K562 (cell line): ENCODE measurements around the gene PBX4. TPM values are rescaled to one million over a fixed set of nuclear protein-coding genes. Genes with fewer than 3 reads are reported as not detected.

Experiments
- ATAC-seq: fragments of 200-7000 bp; cut with Tn5 transposase; 3 replicates; pipeline ENCODE4 v1.9.1; 2020; ENCODE audit warnings: moderate library complexity
- BruUV-seq: library from RNA; stranded (reverse); fragments of 400-500 nt; replicated peaks from 2 replicates; lab custom pipeline; 2021; lab: Mats Ljungman, UMichigan
- CTCF ChIA-PET: fragments of 300-600 bp; formaldehyde crosslinking; extraction: SDS; loops from one replicate; lab custom pipeline; 2021; ENCODE audit warnings: low intra/inter-chr PET ratio; lab: Yijun Ruan, JAX
- POLR2A ChIA-PET: fragments of 300-600, 350-650 bp; sonication (Branson Sonifier 250); formaldehyde crosslinking; extraction: SDS; loops from one replicate; lab custom pipeline; 2021; ENCODE audit warnings: antibody characterized with exemption, inconsistent platforms; lab: Yijun Ruan, JAX
- DNase-seq, 4 experiments: peaks; one replicate each; pipeline versions ENCODE4 v3.0.0 to v3.0.0-alpha.2; 2011 to 2018; ENCODE audit warnings: low spot score in 3 of 4, mixed read lengths in 3 of 4; ENCODE audit errors: extremely low read depth in 1 of 4
- FAIRE-seq: peaks from 2 replicates; lab custom pipeline; 2011; peaks lifted over from hg19 to GRCh38; lab: Jason Lieb, UNC
- H2AFZ ChIP-seq: 2 replicates; pipeline ENCODE4 v1.6.0; 2011; ENCODE audit warnings: low read depth, low read length, control low read depth, inconsistent platforms
- H3K27ac ChIP-seq: fragments of 200-600 bp; 3 replicates; pipeline ENCODE4 v1.8.0; 2011; ENCODE audit warnings: low read depth, mild to moderate bottlenecking, control low read depth, inconsistent platforms, low read length, moderate library complexity, mixed read lengths; ENCODE audit errors: extremely low read depth
- H3K27me3 ChIP-seq, 2 experiments: fragments of 300-600 bp in 1 of 2; 2 replicates in 1 of 2; 3 replicates in 1 of 2; pipeline versions ENCODE4 v1.6.0 to v1.8.0; 2011; ENCODE audit warnings: inconsistent platforms in 2 of 2, low read length in 2 of 2, mild to moderate bottlenecking in 1 of 2, mixed read lengths in 1 of 2, moderate library complexity in 1 of 2; ENCODE audit not compliant: control insufficient read depth in 2 of 2, insufficient read depth in 2 of 2
- H3K36me3 ChIP-seq: fragments of 300-600 bp; 3 replicates; pipeline ENCODE4 v1.8.0; 2011; ENCODE audit warnings: mild to moderate bottlenecking, low read length, inconsistent platforms; ENCODE audit not compliant: control insufficient read depth, insufficient read depth
- H3K4me1 ChIP-seq, 2 experiments: fragments of 200-600 bp in 1 of 2; replicated peaks in 1 of 2; 2 replicates in 1 of 2; 3 replicates in 1 of 2; pipeline versions ENCODE4 v1.5.1 to v1.8.0; 2011; ENCODE audit warnings: inconsistent platforms in 2 of 2, low read length in 2 of 2, mild to moderate bottlenecking in 1 of 2, mixed read lengths in 1 of 2, moderate library complexity in 1 of 2; ENCODE audit not compliant: control insufficient read depth in 2 of 2, insufficient read depth in 2 of 2
- H3K4me2 ChIP-seq: 2 replicates; pipeline ENCODE4 v1.6.1; 2011; ENCODE audit warnings: low read length, control low read depth, inconsistent platforms, mixed read lengths; ENCODE audit not compliant: insufficient read depth
- H3K4me3 ChIP-seq: fragments of 200-600 bp; sonication (generic), shearing (Covaris generic); 2 replicates; pipeline ENCODE4 v1.5.1; 2016; ENCODE audit warnings: control low read depth, inconsistent platforms
- H3K79me2 ChIP-seq: fragments of 200-600 bp; 3 replicates; pipeline ENCODE4 v1.8.0; 2011; ENCODE audit warnings: low read length, inconsistent platforms; ENCODE audit not compliant: control insufficient read depth, insufficient read depth
- H3K9ac ChIP-seq, 2 experiments: 2 replicates each; pipeline versions ENCODE4 v1.6.0 to v1.6.1; 2011; ENCODE audit warnings: low read depth in 2 of 2, low read length in 2 of 2, control low read depth in 1 of 2, inconsistent platforms in 1 of 2, mild to moderate bottlenecking in 1 of 2, mixed read lengths in 1 of 2; ENCODE audit not compliant: insufficient read depth in 1 of 2
- H3K9me1 ChIP-seq: one replicate; pipeline ENCODE4 v1.6.0; 2011; ENCODE audit warnings: inconsistent platforms, mild to moderate bottlenecking, low read length, moderate library complexity; ENCODE audit not compliant: control insufficient read depth, insufficient read depth
- H3K9me3 ChIP-seq: replicated peaks from 2 replicates; pipeline ENCODE4 v1.5.1; 2011; ENCODE audit warnings: low read depth, low read length, inconsistent platforms; ENCODE audit not compliant: control insufficient read depth, insufficient read depth
- H4K20me1 ChIP-seq: replicated peaks from 2 replicates; pipeline ENCODE4 v1.6.1; 2011; ENCODE audit warnings: low read length, inconsistent platforms, mixed read lengths; ENCODE audit not compliant: control insufficient read depth, insufficient read depth
- BRF1 ChIP-seq: IDR thresholded peaks from 3 replicates; pipeline ENCODE4 v1.6.1; 2011; ENCODE audit warnings: borderline replicate concordance, mild to moderate bottlenecking; ENCODE audit not compliant: insufficient read length; ENCODE audit errors: extremely low read depth
- CHD1 ChIP-seq: fragments of 200-600 bp; sonication (generic); IDR thresholded peaks from one replicate; pipeline ENCODE4 v1.6.1; 2012; ENCODE audit warnings: mild to moderate bottlenecking, moderate library complexity, low read length, inconsistent platforms
- DIDO1 ChIP-seq: fragments of 450-650 bp; IDR thresholded peaks from 2 replicates; pipeline ENCODE4 v1.6.1; 2016; ENCODE audit warnings: low read depth, missing biosample characterization, missing genetic modification characterization
- FOXK1 ChIP-seq: sonication (generic); formaldehyde crosslinking; IDR thresholded peaks from 2 replicates; pipeline ENCODE4 v1.8.0; 2022; ENCODE audit warnings: missing genetic modification reagents, mild to moderate bottlenecking, borderline replicate concordance
- GTF2A2 ChIP-seq: IDR thresholded peaks from 2 replicates; pipeline ENCODE4 v1.6.1; 2016; ENCODE audit warnings: mild to moderate bottlenecking, missing genetic modification characterization, missing compliant biosample characterization
- KDM2B ChIP-seq: fragments of 250-450 bp; sonication (Bioruptor Pico); IDR thresholded peaks from 2 replicates; pipeline ENCODE4 v1.8.0; 2021; ENCODE audit warnings: mild to moderate bottlenecking, moderate library complexity
- NR4A1 ChIP-seq, 2 experiments: fragments of 250-450 bp in 1 of 2; fragments of 450-650 bp in 1 of 2; sonication (Bioruptor Pico) in 1 of 2; IDR thresholded peaks; 2 replicates each; pipeline versions ENCODE4 v1.4.0 to v1.6.1; 2016 to 2020; ENCODE audit warnings: mild to moderate bottlenecking in 2 of 2, missing compliant biosample characterization in 1 of 2, missing genetic modification characterization in 1 of 2, moderate library complexity in 1 of 2
- PTRF ChIP-seq: fragments of 450-650 bp; IDR thresholded peaks from 2 replicates; pipeline ENCODE4 v1.6.1; 2016; ENCODE audit warnings: mild to moderate bottlenecking, missing genetic modification characterization, missing compliant biosample characterization
- ZFP36 ChIP-seq: fragments of 150-350 bp; IDR thresholded peaks from 2 replicates; pipeline ENCODE4 v1.6.1; 2018; ENCODE audit warnings: low read length, low read depth; ENCODE audit not compliant: partially characterized antibody
- ZKSCAN8 ChIP-seq: fragments of 200-800 bp; sonication (Bioruptor generic); IDR thresholded peaks from 2 replicates; pipeline ENCODE4 v1.6.1; 2016; ENCODE audit warnings: missing genetic modification characterization, missing compliant biosample characterization
- ZNF217 ChIP-seq: sonication (generic); formaldehyde crosslinking; IDR thresholded peaks from 2 replicates; pipeline ENCODE4 v1.8.0; 2022; ENCODE audit warnings: mild to moderate bottlenecking, missing genetic modification reagents
- WGBS: fragments of 100-300 bp; shearing (Covaris generic); methylation state at CpG from one replicate; pipeline ENCODE4 v1.1.6; 2016; ENCODE audit warnings: low coverage, mixed read lengths; ENCODE audit not compliant: insufficient coverage; ENCODE audit errors: missing lambda C conversion rate; 5-methylcytosine and 5-hydroxymethylcytosine counted together
- in situ Hi-C: fragments of 300-500 bp; cut with MboI; formaldehyde crosslinking; loops from 4 replicates; pipeline ENCODE4 v1.15.0; 2018; ENCODE audit warnings: inconsistent platforms, mixed read lengths
- intact Hi-C: fragments of 100-400 bp; cut with micrococcal nuclease; formaldehyde crosslinking; loops from 2 replicates; pipeline ENCODE4 v1.14.2; 2022
- polyA plus RNA-seq, 8 experiments: library from polyadenylated mRNA; depleted of rRNA in 4 of 8; stranded (reverse) in 5 of 8; unstranded in 3 of 8; fragments of >200 nt; fragmentation: Nextera tagmentation in 2 of 8; fragmentation: Illumina TruSeq in 1 of 8; extraction: Ambion mirVana in 2 of 8; extraction: Trizol in 1 of 8; gene quantifications; 2 replicates each; pipeline versions ENCODE4 v1.2.1 to v1.2.3, GENCODE V29; 2011 to 2014; ENCODE audit warnings: inconsistent platforms in 1 of 8, missing spikeins in 1 of 8
- total RNA-seq, 7 experiments: library from RNA; depleted of rRNA in 6 of 7; stranded (reverse); fragments of >200 nt in 6 of 7; fragmentation: Illumina TruSeq in 2 of 7; extraction: Trizol in 2 of 7; gene quantifications; 2 replicates each; pipeline versions ENCODE4 v1.2.1 to v1.2.3, GENCODE V29; 2011 to 2021; ENCODE audit warnings: low replicate concordance in 1 of 7
- TF ChIP-seq, protein P1 (sequence below): fragments of 250-450 bp; sonication (Bioruptor Pico); IDR thresholded peaks from 2 replicates; pipeline ENCODE4 v1.4.0; 2020
- TF ChIP-seq, protein P2 (sequence below): fragments of 150-350 bp; IDR thresholded peaks from 2 replicates; pipeline ENCODE4 v1.6.1; 2014; ENCODE audit warnings: low read depth, mild to moderate bottlenecking, low read length, borderline replicate concordance
- TF ChIP-seq, protein P3 (sequence below): sonication (generic); formaldehyde crosslinking; IDR thresholded peaks from 2 replicates; pipeline ENCODE4 v1.9.0; 2022; ENCODE audit warnings: mild to moderate bottlenecking, missing genetic modification reagents

Gene PBX4
- total and polyA plus RNA-seq, 9 of the 15 experiments (the other 6 are each of a cell fraction or from before 2014, with no cell fraction given): 0.11 to 3.8 (median 1.6) TPM; not detected in 1

DNA sequence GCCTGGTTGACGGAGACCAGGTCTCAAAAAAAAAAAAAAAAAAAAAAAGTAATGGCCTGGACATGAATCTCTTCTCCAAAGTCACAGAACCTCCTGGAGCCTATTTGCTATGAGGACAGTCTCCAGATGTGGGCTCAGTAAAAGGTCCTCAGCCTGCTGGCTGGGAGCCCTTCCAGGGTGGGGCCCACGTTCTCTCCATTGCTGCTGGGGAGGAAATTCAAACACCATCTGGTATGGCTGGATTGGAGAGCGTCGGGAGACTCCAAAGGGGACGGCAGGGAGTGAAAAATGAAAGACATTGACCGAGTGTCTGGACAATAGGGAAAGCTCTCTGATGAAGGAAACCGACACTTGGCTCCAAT is 1.3 kb upstream of the PBX4 start:
- no peak overlapping the region for H2AFZ ChIP-seq
- H3K4me2 ChIP-seq: no peak overlapping the region
- DNase-seq (no peak), ATAC-seq (no peak), FAIRE-seq (no peak)
- no TSS peak for BruUV-seq
- H4K20me1 ChIP-seq: no peaks in the 10 kb centered on the region
- no peak overlapping the region for H3K27ac ChIP-seq
- intact Hi-C loops (no loop called here), in situ Hi-C loops (no loop called here)
- CTCF ChIA-PET: no interaction called here
- no peaks in the 10 kb centered on the region for H3K9me3 ChIP-seq
- H3K4me1 ChIP-seq: peaks cover 7 to 29% of the 10 kb centered on the region in 2 experiments
- no peak overlapping the region for H3K9ac ChIP-seq
- H3K4me3 ChIP-seq: no peak overlapping the region
- H3K79me2 ChIP-seq: no peaks in the 10 kb centered on the region
- no peaks in the 10 kb centered on the region; a peak in 1 of 5 replicates for H3K27me3 ChIP-seq
- H3K9me1 ChIP-seq: no peaks in the 10 kb centered on the region
- POLR2A ChIA-PET: interaction anchor here (0.9 kb wide), 1 partner anchor 69 kb away, joined by 7 read pairs; no protein-coding TSS in a partner anchor
- WGBS: 38% methylated on average over 7 of the region's 7 CpGs
- no peaks in the 10 kb centered on the region for H3K36me3 ChIP-seq
- TF ChIP-seq CHD1: no peak
- TF ChIP-seq ZFP36: no peak
- TF ChIP-seq, protein P1, sequence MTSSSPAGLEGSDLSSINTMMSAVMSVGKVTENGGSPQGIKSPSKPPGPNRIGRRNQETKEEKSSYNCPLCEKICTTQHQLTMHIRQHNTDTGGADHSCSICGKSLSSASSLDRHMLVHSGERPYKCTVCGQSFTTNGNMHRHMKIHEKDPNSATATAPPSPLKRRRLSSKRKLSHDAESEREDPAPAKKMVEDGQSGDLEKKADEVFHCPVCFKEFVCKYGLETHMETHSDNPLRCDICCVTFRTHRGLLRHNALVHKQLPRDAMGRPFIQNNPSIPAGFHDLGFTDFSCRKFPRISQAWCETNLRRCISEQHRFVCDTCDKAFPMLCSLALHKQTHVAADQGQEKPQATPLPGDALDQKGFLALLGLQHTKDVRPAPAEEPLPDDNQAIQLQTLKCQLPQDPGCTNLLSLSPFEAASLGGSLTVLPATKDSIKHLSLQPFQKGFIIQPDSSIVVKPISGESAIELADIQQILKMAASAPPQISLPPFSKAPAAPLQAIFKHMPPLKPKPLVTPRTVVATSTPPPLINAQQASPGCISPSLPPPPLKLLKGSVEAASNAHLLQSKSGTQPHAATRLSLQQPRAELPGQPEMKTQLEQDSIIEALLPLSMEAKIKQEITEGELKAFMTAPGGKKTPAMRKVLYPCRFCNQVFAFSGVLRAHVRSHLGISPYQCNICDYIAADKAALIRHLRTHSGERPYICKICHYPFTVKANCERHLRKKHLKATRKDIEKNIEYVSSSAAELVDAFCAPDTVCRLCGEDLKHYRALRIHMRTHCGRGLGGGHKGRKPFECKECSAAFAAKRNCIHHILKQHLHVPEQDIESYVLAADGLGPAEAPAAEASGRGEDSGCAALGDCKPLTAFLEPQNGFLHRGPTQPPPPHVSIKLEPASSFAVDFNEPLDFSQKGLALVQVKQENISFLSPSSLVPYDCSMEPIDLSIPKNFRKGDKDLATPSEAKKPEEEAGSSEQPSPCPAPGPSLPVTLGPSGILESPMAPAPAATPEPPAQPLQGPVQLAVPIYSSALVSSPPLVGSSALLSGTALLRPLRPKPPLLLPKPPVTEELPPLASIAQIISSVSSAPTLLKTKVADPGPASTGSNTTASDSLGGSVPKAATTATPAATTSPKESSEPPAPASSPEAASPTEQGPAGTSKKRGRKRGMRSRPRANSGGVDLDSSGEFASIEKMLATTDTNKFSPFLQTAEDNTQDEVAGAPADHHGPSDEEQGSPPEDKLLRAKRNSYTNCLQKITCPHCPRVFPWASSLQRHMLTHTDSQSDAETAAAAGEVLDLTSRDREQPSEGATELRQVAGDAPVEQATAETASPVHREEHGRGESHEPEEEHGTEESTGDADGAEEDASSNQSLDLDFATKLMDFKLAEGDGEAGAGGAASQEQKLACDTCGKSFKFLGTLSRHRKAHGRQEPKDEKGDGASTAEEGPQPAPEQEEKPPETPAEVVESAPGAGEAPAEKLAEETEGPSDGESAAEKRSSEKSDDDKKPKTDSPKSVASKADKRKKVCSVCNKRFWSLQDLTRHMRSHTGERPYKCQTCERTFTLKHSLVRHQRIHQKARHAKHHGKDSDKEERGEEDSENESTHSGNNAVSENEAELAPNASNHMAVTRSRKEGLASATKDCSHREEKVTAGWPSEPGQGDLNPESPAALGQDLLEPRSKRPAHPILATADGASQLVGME (CRISPR knock-in tag): no peak
- no peak for TF ChIP-seq ZKSCAN8 (CRISPR knock-in tag)
- no peak for TF ChIP-seq BRF1
- no peak for TF ChIP-seq FOXK1 (CRISPR knock-in tag)
- TF ChIP-seq, protein P2, sequence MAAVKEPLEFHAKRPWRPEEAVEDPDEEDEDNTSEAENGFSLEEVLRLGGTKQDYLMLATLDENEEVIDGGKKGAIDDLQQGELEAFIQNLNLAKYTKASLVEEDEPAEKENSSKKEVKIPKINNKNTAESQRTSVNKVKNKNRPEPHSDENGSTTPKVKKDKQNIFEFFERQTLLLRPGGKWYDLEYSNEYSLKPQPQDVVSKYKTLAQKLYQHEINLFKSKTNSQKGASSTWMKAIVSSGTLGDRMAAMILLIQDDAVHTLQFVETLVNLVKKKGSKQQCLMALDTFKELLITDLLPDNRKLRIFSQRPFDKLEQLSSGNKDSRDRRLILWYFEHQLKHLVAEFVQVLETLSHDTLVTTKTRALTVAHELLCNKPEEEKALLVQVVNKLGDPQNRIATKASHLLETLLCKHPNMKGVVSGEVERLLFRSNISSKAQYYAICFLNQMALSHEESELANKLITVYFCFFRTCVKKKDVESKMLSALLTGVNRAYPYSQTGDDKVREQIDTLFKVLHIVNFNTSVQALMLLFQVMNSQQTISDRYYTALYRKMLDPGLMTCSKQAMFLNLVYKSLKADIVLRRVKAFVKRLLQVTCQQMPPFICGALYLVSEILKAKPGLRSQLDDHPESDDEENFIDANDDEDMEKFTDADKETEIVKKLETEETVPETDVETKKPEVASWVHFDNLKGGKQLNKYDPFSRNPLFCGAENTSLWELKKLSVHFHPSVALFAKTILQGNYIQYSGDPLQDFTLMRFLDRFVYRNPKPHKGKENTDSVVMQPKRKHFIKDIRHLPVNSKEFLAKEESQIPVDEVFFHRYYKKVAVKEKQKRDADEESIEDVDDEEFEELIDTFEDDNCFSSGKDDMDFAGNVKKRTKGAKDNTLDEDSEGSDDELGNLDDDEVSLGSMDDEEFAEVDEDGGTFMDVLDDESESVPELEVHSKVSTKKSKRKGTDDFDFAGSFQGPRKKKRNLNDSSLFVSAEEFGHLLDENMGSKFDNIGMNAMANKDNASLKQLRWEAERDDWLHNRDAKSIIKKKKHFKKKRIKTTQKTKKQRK: no peak
- TF ChIP-seq PTRF (tag): no peak
- TF ChIP-seq, protein P3, sequence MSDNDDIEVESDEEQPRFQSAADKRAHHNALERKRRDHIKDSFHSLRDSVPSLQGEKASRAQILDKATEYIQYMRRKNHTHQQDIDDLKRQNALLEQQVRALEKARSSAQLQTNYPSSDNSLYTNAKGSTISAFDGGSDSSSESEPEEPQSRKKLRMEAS (CRISPR knock-in tag): no peak
- no peak for TF ChIP-seq DIDO1 (tag)
- no peak for TF ChIP-seq NR4A1 (CRISPR knock-in tag; IDR thresholded peaks at IDR 0.05)
- no peak for TF ChIP-seq NR4A1 (tag; IDR thresholded peaks at IDR 0.05)
- no peak for TF ChIP-seq GTF2A2 (tag)
- TF ChIP-seq ZNF217 (CRISPR knock-in tag): no peak
- TF ChIP-seq KDM2B (CRISPR knock-in tag): no peak
